ENCODE results near the gene CYB5R3. TPM values are rescaled to one million over a fixed set of nuclear protein-coding genes. Genes with fewer than 3 reads are reported as not detected.

The CYB5R3 gene
- total RNA-seq, 4 donors from 2014 or later: 138 to 294 (median 167) TPM

DNA sequence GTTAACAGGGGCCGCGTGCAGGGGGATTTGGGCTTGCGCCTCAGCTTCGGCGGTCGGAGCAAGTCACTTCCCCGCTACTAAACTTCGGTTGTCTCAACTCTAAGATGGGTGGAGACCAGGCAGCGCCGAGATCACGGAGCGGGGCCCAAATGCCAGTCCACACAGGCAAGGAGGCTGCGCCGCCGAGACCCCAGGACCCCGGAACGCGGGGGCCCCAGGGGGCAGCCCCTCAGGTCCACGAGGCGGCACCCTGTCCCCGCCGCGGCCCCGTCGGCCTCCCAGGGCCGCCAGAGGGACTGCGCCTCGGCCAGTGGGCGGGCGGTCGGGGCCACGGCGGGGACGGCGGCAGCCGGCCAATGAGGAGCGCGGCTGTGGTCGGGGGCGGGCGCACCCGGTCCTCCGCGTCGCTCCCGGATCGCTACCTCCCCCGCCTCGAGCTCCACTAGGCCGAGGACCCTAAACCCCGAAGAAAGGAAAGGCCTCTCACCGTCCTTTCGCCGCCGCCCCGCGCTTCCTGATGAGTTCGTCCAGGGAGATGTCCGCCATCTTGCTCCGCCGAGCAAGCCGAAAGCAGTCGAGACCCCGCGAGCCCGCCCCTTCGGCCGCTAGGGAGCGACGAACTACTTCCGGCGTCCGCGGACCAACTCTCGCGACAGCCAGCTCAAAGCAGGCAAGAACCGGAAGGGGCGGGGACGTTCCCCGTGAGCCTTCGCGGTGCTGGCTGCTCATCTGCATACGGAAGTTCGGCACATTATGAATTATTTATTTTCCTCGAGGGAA lies 34.7 kb downstream of the CYB5R3 start, which contains the start of gene POLDIP3:
TSS of gene POLDIP3 (minus strand) at position 572 of the 780 bp plus-strand sequence. CDS start at position 546, 26 bp downstream.
- WGBS, 2 donors (ENCODE audit: low coverage in 1 of 2): 0% methylated on average over 8 to 83 of the region's 85 CpGs
- H3K27ac ChIP-seq: peak within 1 kb of the TSS; percentile 93 to 98 (median 96)
- H3K9me3 ChIP-seq: no peaks in the 10 kb centered on the region
- peak in 1 of 3 donors; percentile 68 for TF ChIP-seq POLR2AphosphoS5 (IDR thresholded peaks at IDR 0.05)
- TF ChIP-seq, protein P1, sequence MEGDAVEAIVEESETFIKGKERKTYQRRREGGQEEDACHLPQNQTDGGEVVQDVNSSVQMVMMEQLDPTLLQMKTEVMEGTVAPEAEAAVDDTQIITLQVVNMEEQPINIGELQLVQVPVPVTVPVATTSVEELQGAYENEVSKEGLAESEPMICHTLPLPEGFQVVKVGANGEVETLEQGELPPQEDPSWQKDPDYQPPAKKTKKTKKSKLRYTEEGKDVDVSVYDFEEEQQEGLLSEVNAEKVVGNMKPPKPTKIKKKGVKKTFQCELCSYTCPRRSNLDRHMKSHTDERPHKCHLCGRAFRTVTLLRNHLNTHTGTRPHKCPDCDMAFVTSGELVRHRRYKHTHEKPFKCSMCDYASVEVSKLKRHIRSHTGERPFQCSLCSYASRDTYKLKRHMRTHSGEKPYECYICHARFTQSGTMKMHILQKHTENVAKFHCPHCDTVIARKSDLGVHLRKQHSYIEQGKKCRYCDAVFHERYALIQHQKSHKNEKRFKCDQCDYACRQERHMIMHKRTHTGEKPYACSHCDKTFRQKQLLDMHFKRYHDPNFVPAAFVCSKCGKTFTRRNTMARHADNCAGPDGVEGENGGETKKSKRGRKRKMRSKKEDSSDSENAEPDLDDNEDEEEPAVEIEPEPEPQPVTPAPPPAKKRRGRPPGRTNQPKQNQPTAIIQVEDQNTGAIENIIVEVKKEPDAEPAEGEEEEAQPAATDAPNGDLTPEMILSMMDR (IDR thresholded peaks at IDR 0.05): peak in 3 of 5 experiments; percentile 17 to 36 (median 19)
- no peak for TF ChIP-seq EP300 (IDR thresholded peaks at IDR 0.05; ENCODE audit: low read depth)
- peak; percentile 49 for TF ChIP-seq POLR2A (IDR thresholded peaks at IDR 0.05)
- in situ Hi-C loops (cut with MboI; ENCODE audit: low pct_ligation_motif_present in 1 of 4, low pct_unique_long_range_greater_than_20kb in 1 of 4, low sequenced_read_pairs in 3 of 4): no loop called here
- H3K36me3 ChIP-seq: no peaks in the 10 kb centered on the region
- peak; percentile 100 for DNase-seq
- peak within 1 kb of the TSS; percentile 67 to 85 (median 80) for H3K4me3 ChIP-seq
- H3K27me3 ChIP-seq: no peaks in the 10 kb centered on the region
- intact Hi-C loops (cut with DNase I; ENCODE audit: low total_unique reads): no loop called here
- H3K4me1 ChIP-seq: peaks cover 37 to 67% (median 56%) of the 10 kb centered on the region in 4 donors

DNA sequence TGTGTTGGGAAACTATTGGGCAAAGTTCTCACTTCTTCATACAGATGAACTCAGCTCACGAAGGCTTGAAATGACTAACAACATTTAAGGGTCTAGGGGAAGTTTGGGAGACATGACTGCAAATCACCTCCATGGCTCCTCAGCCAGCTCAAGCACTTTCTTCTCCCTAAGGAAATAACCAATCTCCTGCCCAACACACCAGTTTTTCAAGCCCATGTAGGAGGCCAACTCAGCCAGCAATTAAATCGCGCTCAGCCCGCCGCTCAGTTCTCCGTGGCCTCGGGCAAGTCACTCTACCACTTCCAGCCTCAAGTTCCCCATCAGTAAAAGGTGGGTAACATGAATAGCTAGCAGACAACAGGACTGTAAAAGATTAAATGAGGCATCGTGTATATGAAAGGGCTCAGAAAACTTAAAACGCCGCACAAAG lies 35.3 kb downstream of the CYB5R3 start:
- Histone ChIP-seq H3K9me3 (no peaks in the 10 kb centered on the region), H3K27ac (peak overlapping the region; percentile 93 to 98 (median 96)), H3K36me3 (no peaks in the 10 kb centered on the region), H3K4me1 (peaks cover 37 to 70% (median 60%) of the 10 kb centered on the region in 4 donors), H3K27me3 (no peaks in the 10 kb centered on the region), H3K4me3 (peak overlapping the region; percentile 67 to 85 (median 80))
- intact Hi-C loops (cut with DNase I; ENCODE audit: low total_unique reads): no loop called here
- TF ChIP-seq, protein P1 (IDR thresholded peaks at IDR 0.05): no peak
- TF ChIP-seq POLR2AphosphoS5 (IDR thresholded peaks at IDR 0.05) (no peak), EP300 (IDR thresholded peaks at IDR 0.05; ENCODE audit: low read depth) (no peak), POLR2A (IDR thresholded peaks at IDR 0.05) (no peak)
- in situ Hi-C loops (cut with MboI; ENCODE audit: low pct_ligation_motif_present in 1 of 4, low pct_unique_long_range_greater_than_20kb in 1 of 4, low sequenced_read_pairs in 3 of 4): no loop called here
- DNase-seq: no peak
- WGBS, 2 donors (ENCODE audit: low coverage in 1 of 2): 0 to 1% methylated on average over 2 to 10 of the region's 10 CpGs

DNA sequence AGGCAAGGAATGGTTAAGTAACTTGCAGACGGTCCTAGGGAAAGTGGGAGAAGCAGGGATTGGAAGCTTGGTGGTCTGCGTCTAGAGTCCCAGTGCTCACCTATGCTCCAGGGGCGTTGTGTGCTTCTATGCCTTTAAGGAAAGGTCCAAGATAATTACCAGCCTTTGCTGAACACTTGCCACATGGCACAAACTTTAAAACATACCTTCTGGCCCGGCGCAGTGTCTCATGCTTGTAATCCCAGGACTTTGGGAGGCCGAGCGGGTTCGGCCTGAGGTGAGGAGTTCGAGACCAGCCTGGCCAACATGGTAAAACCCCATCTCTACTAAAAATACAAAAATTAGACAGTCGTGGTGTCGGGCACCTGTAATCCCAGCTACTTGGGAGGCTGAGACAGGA lies 36.9 kb downstream of the CYB5R3 start:
- Histone ChIP-seq H3K9me3 (no peaks in the 10 kb centered on the region), H3K27me3 (no peaks in the 10 kb centered on the region), H3K27ac (peak overlapping the region; percentile 93 to 98 (median 96)), H3K4me3 (no peak overlapping the region), H3K4me1 (peaks cover 37 to 78% (median 65%) of the 10 kb centered on the region in 4 donors), H3K36me3 (peaks cover 0 to 4% (median 0%) of the 10 kb centered on the region in 4 donors)
- in situ Hi-C loops (cut with MboI; ENCODE audit: low pct_ligation_motif_present in 1 of 4, low pct_unique_long_range_greater_than_20kb in 1 of 4, low sequenced_read_pairs in 3 of 4) (no loop called here), intact Hi-C loops (cut with DNase I; ENCODE audit: low total_unique reads) (no loop called here)
- no peak for DNase-seq
- WGBS, 2 donors (ENCODE audit: low coverage in 1 of 2): 76% methylated on average over 7 to 11 of the region's 11 CpGs
- TF ChIP-seq, protein P1 (IDR thresholded peaks at IDR 0.05): no peak
- TF ChIP-seq POLR2AphosphoS5 (IDR thresholded peaks at IDR 0.05): no peak
- TF ChIP-seq EP300 (IDR thresholded peaks at IDR 0.05; ENCODE audit: low read depth): no peak
- no peak for TF ChIP-seq POLR2A (IDR thresholded peaks at IDR 0.05)

DNA sequence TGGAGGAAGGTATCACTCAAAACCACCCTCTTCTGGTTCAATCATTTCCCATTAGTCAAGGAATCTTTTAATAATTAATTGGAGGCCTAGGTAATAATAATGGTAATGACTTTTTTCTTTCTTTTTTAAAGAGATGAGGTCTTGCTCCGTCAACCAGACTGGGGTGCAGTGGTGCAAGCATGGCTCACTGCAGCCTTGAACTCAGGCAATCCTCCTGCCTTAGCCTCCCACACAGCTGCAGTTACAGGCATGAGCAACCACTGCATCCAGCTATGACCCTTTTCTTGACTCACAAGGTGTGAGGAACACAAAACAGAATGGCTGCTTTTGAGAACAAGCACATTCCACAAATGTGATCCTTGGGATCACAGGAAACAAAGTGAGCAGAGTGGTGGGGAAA lies 38.1 kb downstream of the CYB5R3 start:
- Histone ChIP-seq H3K9me3 (no peaks in the 10 kb centered on the region), H3K27ac (peak overlapping the region in 1 of 4 donors; percentile 42), H3K4me1 (peaks cover 37 to 68% (median 59%) of the 10 kb centered on the region in 4 donors), H3K36me3 (peaks cover 0 to 4% (median 0%) of the 10 kb centered on the region in 4 donors), H3K4me3 (no peak overlapping the region), H3K27me3 (no peaks in the 10 kb centered on the region)
- in situ Hi-C loops (cut with MboI; ENCODE audit: low pct_ligation_motif_present in 1 of 4, low pct_unique_long_range_greater_than_20kb in 1 of 4, low sequenced_read_pairs in 3 of 4): no loop called here
- whole genome bisulfite sequencing, 2 donors (ENCODE audit: low coverage in 1 of 2): 85% methylated on average over 1 of the region's 1 CpG; no CpG with 5 or more reads in 1 of the 2 donors
- intact Hi-C loops (cut with DNase I; ENCODE audit: low total_unique reads): no loop called here
- TF ChIP-seq POLR2A (IDR thresholded peaks at IDR 0.05) (no peak), POLR2AphosphoS5 (IDR thresholded peaks at IDR 0.05) (no peak), EP300 (IDR thresholded peaks at IDR 0.05; ENCODE audit: low read depth) (no peak)
- TF ChIP-seq, protein P1 (IDR thresholded peaks at IDR 0.05): no peak
- DNase-seq: no peak
